ENCODE results near the gene ERFL.

Gene ERFL

GRCh38 chr19:41913538-41914423 lies 14.5 kb downstream of the ERFL start:
- DNase-seq (ENCODE audit: low spot score), result no peak

- DNase-seq (ENCODE audit: low spot score), result no peak
Observed at GRCh38 chr19:41912899-41913537, 15.2 kb downstream of the ERFL start.

GRCh38 chr19:41911889-41912731 lies 16.1 kb downstream of the ERFL start:
- DNase-seq (ENCODE audit: low spot score), result no peak

GRCh38 chr19:41910992-41911888 lies 17.0 kb downstream of the ERFL start:
- DNase-seq (ENCODE audit: low spot score), result no peak

- no peak for DNase-seq (ENCODE audit: low spot score)
Observed at GRCh38 chr19:41910240-41910991, 17.8 kb downstream of the ERFL start.

- DNase-seq (ENCODE audit: low spot score), result no peak
Observed at GRCh38 chr19:41909706-41910105, 18.5 kb downstream of the ERFL start.

GRCh38 chr19:41908724-41909464 lies 19.4 kb downstream of the ERFL start:
- DNase-seq (ENCODE audit: low spot score), result no peak

GRCh38 chr19:41907994-41908615 lies 20.1 kb downstream of the ERFL start:
- no peak for DNase-seq (ENCODE audit: low spot score)

GRCh38 chr19:41906916-41907680 lies 21.2 kb downstream of the ERFL start:
- no peak for DNase-seq (ENCODE audit: low spot score)

GRCh38 chr19:41906271-41906670 lies 22.0 kb downstream of the ERFL start:
- no peak for DNase-seq (ENCODE audit: low spot score)

GRCh38 chr19:41905273-41906002 lies 22.8 kb downstream of the ERFL start:
- DNase-seq (ENCODE audit: low spot score), result no peak

- no peak for DNase-seq (ENCODE audit: low spot score)
Observed at GRCh38 chr19:41904118-41904870, 24.0 kb downstream of the ERFL start.

GRCh38 chr19:41903193-41903953 lies 24.9 kb downstream of the ERFL start:
- DNase-seq (ENCODE audit: low spot score), result no peak

- no peak for DNase-seq (ENCODE audit: low spot score)
Observed at GRCh38 chr19:41902594-41902993, 25.7 kb downstream of the ERFL start.

- DNase-seq (ENCODE audit: low spot score), result no peak
Observed at GRCh38 chr19:41901707-41902360, 26.4 kb downstream of the ERFL start.

GRCh38 chr19:41898235-41898634 lies 30.0 kb downstream of the ERFL start:
- DNase-seq (ENCODE audit: low spot score), result no peak

All from pons (tissue), 1 donor.